NCI-H2171 (cell line): Measurements from ENCODE around the gene CELSR1.
A peak's percentile ranks its signal among the peaks of the same experiment; 100 is the strongest.

Source experiments
- DNase-seq: peaks from one replicate; lab custom pipeline; 2025; lab: John Stamatoyannopoulos, UW

CELSR1 gene

DNA sequence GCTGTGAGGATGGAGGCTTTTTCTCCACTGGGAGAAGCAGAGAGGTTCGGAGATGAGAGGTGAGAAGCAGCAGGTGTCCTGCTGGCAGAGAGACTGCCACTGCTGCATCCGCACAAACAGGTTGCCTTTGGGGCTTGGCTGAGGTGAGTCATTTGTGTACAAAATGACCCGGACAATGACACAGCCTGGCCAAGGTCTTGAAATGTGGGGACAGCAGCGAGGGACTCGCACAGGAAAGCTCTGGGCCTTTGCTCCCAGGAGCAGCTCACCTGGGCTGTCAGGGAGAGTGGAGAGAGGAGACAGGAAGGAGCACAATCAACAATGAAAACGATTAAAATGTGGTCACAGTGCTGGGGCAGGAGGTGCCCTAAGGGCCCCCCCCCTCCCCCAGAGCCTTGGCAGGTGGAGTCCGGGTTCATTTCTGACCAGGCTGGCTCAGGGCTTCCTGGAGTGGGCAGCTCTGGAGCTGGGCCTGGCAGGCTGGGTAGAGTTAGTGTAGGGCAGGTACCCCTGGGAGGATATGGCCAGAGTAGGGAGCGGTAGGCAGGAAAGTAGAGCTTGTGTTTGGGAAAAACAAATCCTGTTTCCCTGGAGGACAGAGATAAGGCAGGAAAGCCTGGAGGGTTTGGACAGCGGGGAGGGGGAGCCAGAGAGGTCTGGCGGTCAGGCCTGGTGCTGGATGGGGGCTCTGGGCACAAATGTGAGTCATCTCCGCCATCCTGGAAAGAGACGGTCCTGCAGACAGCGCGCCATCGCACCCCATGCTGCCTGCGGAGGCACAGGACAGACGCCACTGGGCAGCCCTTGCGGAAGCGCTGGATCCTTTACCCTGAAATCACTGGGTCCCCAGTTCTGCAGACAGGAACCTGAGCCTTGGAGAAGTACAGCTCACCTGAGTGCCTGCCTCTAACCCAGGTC is 37.8 kb upstream of the CELSR1 start:
- no peak for DNase-seq

- DNase-seq, result no peak
Measured at GRCh38 chr22:46574438-46574992, 37.1 kb upstream of the CELSR1 start.

DNA sequence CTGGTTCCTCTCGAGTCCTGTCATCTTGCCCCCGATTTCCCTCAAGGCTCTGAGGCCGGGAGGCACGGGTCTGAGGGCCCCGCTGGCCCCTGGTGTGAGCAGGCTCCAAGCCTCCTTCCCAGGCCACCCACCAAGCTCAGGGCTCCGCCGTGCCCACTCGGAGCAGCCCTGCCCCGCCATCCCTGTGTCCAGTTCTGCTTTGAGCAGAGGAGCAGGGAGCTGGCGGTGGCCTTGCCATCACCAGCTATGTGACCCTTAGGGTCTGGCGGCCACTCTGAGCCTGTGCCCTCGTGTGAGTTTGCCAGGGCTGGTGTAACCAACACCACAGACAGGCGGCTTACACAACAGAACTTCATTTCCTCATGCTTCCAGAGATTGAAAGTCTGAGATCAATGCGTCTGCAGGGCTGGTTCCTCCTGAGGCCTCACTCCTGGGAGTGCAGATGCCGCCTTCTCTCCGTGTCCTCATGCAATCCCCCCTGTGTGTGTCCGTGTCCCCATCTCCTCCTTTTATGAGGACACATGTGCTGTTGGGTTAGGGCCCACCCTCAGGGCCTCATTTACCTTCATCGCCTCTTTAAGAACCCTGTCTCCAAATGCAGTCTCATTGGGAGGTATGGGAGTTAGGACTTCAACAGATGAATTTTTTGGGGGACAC is 36.5 kb upstream of the CELSR1 start:
- DNase-seq, result no peak

DNA sequence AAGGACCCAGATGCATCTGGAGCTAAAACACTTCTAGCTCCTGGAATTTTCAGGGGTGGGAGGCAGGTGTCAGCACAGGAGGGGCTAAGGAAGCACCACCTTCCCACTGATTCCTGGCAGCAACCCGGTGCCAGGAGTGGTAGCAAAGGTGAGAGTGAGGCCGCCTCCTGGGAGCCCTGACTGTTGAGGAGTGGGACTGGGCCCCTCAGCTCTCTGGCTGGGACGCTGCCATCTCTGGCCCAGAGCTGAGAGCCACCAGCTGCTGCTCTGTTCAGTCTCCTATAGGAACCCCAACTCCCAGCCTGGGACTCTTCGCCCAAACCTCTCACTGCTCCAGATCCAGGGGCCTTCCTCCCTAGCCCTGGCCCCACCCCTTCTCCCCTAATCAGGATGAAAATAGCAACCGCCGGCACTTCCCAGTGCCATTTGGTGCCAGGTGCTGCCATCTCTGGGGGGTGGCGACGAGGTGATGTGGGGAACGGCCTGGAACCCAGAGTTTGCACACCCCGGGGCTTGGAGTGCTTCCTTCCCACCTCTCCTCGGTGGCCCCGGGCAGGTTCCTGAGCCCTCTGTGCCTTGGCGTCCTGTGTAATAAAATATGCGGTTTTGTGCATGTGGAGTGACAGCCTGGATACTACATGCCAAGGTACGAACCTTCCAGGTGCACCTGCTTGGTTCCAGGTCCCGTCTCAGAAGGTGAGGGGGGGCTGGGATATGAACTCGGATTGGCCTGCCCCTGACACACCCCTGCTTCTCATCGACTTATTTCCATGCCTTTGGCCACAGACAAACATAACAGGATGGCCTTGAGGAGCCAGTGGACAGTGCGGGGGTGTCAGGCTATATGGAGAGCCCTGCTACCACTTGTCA is 35.7 kb upstream of the CELSR1 start:
- DNase-seq, result no peak

GRCh38 chr22:46571642-46572250 is 34.3 kb upstream of the CELSR1 start:
- DNase-seq, result no peak

DNA sequence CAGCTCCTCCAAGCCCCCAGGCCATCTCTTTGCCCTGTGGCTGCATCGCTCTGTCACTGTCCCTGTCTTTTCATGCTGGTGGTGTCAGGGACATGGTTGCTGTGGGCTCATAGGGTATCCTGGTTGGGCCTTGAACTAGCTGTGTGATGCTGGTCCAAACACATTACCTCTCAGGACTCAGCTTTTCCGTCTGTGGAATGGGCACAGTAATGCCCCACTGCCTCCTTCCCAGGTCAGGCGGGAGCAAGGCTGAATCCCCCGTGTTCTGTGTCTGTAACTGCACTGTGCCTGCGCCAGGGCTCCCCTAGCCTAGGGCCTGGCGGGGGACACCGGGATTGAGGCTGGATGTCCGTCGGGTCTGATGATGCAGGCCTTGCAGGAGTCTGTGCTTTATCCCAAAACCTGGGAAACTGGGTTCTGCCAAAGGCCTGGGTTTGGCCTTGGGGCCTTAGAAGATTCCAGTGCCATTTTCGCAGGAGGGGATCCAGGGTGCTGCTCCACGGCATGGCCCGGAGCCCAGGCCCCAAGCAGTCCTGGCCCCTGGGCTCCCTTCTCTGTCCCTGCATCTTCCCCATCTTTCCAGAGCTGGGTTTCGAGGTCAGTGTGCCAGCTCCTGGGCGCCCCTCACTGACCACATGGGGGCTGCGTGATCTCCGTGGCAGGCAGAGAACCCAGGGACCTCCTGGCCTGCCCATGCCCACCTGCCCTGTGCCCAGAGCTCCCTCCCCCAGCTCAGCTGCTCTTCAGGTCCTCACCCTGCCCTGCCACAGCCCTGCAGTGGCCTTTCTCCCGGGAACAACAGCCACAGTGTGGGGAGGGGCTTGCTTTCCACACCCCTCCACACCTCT is 32.7 kb upstream of the CELSR1 start:
- no peak for DNase-seq

DNA sequence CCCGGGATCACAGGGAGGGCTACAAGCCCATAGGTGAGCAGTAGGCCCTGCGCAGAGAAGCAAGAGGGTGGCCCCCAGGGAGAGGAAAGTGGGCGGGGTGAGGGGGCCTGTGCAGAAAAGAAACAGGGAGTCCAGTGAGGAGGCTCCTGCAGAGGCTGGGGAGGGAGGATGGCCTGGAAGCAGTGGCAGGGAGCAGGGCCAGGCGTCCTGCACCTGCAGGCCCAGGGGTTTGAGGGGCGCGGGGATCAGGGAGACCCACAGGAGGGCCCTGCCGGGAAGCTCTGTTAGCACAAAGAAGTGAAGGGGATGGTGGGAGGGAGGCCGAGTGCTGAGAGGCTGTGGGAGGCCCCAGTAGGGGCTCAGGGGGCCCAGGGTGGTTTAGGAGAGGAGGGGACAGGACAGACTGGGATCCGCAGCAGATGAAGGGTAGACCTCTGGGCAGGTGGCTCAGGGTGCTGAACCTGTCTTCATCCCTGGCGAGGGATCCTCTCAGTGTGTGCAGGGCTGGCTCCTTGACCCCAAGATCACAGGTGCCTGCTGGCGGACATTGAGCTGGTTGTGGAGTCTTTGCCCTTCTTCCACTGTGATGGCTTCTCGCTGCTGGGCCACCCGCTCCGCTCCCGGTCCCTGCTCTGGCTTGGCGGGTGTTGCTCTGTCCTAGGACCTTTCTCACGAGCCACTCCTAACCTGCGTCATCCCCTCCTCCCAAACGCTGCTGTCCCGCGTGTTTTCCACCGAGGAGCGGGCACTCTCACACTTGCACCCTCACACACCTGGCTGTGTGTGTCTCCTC is 31.8 kb upstream of the CELSR1 start:
- no peak for DNase-seq

DNA sequence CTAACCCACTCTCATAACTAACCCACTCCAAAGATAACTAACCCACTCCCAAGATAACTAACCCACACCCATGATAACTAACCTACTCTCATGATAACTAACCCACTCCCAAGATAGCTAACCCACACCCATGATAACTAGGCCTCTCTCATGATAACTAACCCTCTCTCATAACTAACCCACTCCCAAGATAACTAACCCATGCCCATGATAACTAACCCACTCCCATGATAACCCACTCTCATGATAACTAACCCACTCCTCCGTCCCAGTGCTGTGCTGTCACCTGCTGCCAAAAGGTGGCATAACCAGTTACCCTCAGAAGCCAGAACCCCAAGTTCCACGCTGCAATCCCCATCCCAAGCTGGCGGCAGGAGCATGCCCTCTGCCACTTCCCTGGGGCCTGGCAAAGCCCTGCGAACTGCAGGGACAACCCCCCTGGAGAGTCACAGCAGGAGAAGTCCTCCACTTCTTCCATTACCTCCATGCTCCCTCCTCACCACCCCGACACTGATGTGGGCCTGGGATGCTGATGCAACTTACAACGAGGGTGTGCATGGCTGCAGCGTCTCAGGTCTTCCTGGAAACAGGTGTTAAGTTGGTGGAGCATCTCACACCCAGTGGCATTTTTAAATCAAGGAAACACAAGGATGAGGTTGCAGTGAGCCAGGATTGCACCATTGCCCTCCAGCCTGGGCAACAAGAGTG is 30.8 kb upstream of the CELSR1 start:
- no peak for DNase-seq

- DNase-seq, result no peak
Measured at GRCh38 chr22:46567471-46567870, 30.1 kb upstream of the CELSR1 start.

DNA sequence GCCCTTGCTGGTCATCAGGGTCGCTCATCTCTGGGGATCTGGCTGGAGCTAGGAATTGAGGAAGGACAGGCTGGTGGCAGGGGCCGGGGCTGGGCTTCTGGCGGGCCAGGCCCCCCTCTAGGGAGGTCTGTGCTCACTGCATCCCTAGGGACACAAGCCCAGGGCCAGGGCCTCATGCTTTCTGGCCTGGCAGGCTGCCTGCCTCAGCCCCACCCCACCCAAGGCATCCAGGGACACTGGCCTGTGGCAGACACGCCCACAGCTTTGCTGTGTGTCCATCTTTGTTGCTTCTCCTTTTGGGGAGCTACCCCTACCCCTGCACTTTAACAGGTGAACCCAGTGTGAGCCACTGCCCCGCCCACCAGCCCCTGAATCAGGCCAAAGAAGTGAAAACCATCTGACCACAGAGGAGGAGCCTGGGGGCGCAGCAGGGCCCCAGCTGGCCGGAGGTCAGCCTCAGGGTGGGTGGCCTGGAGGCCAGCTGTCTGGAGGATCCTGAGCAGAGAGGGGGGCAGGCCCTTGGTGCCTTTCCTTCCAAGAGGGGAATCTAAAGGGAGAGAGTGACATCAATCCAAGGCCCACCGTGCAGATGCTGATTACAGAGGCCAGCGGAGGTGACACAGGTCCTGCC is 26.8 kb upstream of the CELSR1 start:
- no peak for DNase-seq

GRCh38 chr22:46563381-46564083 is 26.1 kb upstream of the CELSR1 start:
- DNase-seq, result peak; percentile 96

- DNase-seq, result peak; percentile 93
Measured at GRCh38 chr22:46561435-46561905, 24.1 kb upstream of the CELSR1 start.

DNA sequence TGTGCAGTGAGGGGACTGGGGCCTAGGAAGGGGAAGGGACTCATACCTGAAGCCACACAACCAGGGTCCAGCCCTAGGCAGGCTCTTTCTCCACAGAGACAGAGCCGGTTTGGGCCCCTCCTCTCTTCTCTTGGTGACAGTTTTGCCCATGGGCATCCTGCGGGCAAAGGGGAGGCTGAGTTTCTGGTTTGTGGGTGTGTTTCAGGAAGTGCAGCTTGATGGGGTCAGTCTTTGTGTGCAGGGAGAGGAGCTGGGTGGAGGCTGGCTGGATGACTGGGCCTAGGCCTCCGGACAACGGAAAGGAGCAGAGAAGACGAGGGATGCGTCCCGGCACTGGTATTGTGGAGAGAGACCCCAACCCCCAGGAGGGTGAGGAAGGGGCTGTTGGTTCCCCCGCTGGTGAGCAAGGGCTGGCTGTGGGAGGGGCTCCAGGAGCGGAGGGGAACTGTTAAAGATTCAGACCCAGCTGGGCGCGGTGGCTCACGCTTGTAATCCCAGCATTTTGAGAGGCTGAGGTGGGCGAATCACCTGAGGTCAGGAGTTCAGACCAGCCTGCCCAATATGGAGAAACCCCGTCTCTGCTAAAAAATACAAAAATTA is 23.4 kb upstream of the CELSR1 start:
- no peak for DNase-seq

- no peak for DNase-seq
Measured at GRCh38 chr22:46557736-46558480, 20.5 kb upstream of the CELSR1 start.

- no peak for DNase-seq
Measured at GRCh38 chr22:46556775-46557174, 19.4 kb upstream of the CELSR1 start.

DNA sequence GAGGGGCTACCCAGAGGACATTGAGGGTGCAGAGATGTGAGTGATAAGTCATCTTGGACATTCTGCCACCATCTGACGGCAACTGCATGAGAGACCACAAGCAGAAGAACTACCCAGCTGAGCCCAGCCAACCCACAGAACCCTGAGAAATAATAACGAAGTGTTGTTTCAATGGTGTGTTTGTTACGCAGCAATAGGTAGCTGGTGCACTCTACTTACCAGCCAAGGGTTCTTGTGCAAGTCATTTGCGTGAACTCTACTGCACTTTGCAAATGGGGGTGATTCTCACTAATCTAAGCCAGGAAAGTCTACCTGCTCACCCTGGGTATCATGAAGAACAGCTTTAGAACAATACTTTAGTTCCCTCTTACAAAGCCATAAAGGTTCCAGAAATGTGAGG is 15.8 kb upstream of the CELSR1 start:
- no peak for DNase-seq

- no peak for DNase-seq
Measured at GRCh38 chr22:46551996-46552395, 14.6 kb upstream of the CELSR1 start.
